HG03066 (cell line): ENCODE data around the gene C1orf50.

Experiments used
- ATAC-seq: cut with Tn5 transposase; IDR thresholded peaks from one replicate; pipeline ENCODE4 v1.9.1; 2021; ENCODE audit warnings: low read depth; ENCODE audit not compliant: unreplicated experiment

C1orf50 gene

GRCh38 chr1:42758641-42759040, 8.4 kb upstream of the C1orf50 start:
- no peak for ATAC-seq

- no peak for ATAC-seq
These were observed 7.9 kb upstream of the C1orf50 start for GRCh38 chr1:42759114-42759513.

GRCh38 chr1:42761567-42761966, 5.5 kb upstream of the C1orf50 start:
- no peak for ATAC-seq

DNA sequence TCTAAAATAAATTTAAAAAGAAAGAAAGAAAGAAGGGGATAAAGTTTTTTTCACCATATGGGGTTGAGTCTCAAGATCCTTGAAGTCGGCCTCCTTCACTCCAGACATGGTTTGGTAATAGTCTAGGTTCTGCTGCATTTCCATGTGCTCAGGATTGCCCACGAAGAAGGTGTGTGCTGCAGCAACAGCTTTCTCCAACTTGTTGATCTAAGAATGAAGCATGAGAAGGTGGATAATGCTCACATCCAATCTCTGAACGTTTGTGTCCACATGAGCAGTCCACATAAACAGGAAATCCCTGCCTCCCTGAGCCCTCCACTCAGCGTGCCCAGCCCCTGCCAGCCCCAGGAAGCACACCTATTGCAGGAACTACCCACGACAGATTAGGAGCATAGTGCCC, 4.8 kb upstream of the C1orf50 start:
- ATAC-seq, result no peak

DNA sequence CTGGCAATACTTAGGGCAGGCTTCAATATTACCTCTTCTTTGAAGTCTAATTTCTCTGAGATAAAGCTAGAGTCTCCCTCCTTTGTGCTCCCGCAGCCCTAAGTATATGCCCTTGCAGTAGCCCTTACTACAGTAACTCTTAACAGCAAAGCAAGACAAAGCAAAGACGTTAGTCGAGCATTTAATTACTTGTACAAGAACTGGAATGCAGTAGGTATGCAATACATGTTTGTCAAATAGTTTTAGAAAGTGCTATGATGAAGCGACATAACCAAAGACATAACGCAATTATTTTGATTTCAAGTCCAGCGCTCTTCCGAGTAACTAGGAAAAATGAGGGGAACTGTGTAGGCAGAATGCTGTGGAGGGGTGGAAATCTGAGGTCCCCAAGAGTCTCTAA, 1.8 kb upstream of the C1orf50 start:
- no peak for ATAC-seq

GRCh38 chr1:42765832-42766740, 963 bp upstream of the C1orf50 start:
- ATAC-seq, result peak; percentile 34

GRCh38 chr1:42767510-42768000, 506 bp downstream of the C1orf50 start:
- peak; percentile 19 for ATAC-seq

GRCh38 chr1:42768172-42768571, 1.1 kb downstream of the C1orf50 start:
- ATAC-seq, result no peak

- no peak for ATAC-seq
These were observed 2.8 kb downstream of the C1orf50 start for GRCh38 chr1:42769811-42770210.

DNA sequence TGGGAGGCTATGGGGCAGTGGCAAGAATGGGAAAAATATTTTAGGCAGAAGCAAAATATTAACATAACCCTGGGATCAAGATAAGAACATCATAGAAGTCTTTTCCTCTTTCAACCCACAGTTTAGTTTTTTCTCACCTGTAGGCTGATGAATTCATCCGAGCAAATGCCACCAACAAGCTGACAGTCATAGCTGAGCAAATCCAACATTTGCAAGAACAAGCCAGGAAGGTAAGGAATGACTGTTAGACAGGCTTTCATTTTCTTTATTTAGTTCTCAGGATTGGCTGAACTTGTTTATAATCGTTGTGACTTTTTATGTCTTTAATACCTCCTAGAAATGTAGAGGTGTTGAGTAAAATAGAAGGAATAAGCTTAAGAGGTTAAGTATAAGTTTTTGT, 6.4 kb downstream of the C1orf50 start:
- ATAC-seq, result no peak

DNA sequence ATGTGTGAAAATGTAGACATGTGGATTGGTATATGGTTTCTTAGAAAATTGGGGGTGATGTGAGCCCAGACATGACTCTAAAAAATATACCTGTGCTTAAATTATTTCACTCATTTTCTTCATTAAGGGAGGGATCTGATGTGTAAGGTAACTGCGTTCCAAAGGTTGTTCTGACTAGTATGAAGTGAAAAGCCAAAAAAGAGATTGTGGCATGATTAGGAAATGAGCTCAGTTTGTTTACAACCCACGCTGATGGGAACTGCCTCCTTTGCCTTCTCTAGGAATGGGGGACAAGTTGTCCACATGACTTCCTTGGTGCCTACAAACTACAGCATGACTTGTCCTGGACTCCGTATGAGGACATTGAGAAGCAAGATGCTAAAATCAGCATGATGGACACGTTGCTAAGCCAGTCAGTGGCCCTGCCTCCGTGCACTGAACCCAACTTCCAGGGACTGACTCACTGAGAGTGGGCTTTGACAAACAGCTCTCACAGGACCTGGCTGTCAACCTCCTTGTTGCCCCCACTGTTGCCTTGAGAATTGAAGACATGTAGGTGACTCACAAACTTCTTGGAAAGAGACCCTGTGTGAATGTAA, 8.0 kb downstream of the C1orf50 start:
- ATAC-seq, result no peak

- no peak for ATAC-seq
These were observed 9.5 kb downstream of the C1orf50 start for GRCh38 chr1:42776502-42776901.

DNA sequence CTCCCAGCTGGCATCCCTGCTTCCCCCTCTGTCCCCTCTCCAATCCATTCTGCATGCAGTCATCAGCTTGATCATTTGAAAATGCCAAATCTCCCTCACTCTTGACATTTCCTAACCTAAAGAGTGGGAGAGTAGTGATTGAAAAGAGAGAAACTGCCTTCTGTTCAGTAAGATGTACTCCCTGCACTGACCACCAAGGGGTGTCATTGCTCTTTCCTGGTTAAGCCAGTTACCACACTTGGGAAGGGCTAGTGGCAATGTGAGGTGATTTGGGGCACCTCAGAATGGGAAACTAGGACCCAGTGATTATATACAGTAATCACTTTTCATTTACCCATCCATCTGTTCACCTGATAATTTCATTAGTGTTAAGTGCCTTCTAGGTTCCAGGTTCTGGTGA, 10.8 kb downstream of the C1orf50 start:
- ATAC-seq, result no peak

DNA sequence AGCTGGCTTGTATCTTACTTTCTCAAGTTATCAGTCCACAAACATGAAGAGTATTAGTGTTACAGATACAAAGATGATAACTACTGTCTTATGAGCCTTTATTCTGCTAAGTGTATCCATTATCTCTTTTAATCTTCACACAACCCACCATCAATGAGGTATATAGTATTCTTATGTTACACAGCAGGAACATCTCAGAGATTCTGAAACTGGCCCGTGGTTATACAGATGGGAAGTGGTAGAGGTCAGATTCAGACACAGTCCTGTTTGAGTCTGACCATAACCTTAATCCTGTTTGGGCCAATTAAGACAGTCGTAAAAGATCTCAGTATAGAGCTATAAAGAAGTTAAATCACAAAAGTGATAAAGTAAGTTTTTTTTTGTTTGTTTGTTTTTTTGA, 12.7 kb downstream of the C1orf50 start:
- ATAC-seq, result no peak

DNA sequence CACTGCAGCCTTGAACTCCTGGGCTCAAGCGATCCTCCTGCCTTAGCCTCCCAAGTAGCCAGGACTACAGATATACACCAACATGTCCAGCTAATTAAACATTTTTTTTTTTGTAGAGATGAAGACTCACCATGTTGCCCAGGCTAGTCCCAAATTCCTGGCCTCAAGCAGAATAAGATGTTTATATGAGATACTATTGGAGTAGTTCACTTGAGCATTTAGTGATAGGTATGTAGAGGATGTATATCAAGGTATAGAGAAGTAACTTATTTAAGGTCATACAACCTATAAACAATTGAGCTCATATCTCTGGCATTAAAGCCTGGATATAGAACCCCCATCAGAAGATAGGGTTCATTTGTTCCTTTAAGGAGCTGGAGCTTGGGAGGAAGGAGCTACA, 13.1 kb downstream of the C1orf50 start:
- ATAC-seq, result no peak

DNA sequence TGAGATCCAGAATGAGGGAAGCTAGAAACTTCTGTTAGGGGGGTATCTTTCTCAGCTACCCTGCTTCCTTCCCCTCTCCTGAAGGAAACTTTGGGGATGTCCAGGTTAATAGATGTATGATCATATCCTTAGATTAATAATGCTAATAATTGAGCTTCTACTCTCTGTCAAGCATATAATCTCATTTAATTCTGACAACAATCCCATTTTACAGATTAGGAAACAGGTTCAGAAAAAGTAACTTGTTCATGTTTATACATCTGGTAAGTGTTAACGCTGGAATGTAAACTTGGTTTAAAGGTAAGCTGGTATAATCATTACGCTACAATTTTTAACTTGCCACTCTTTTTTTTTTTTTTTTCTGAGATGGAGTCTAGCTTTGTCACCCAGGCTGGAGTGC, 16.0 kb downstream of the C1orf50 start:
- ATAC-seq, result no peak

- ATAC-seq, result no peak
These were observed 17.5 kb downstream of the C1orf50 start for GRCh38 chr1:42784547-42784945.

GRCh38 chr1:42784946-42785693, 18.1 kb downstream of the C1orf50 start, which contains the start of gene TMEM269:
TSS of gene TMEM269 (plus strand) at chr1:42784991. CDS start at chr1:42789894, 4,903 bp downstream.
- ATAC-seq, result no peak

DNA sequence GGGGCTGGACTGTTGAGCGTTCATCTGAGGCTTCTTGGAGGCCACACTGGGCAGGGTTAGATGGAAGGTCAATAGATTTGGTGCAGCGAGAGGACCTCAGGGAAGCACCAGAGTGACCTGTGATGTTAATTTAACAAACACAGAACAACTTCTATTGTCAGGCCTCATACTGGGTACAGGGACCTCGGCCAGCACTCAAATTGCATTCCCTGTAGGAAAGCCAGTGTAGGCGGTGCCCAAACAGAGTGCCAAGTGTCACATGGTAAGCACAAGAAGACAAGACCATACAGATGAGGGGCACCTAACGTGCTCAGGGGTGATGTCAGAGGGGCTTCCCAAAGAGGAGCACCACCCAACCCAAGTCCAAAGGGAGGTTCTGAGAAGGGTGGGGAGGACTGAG, 19.0 kb downstream of the C1orf50 start:
- no peak for ATAC-seq

- ATAC-seq, result no peak
These were observed 21.0 kb downstream of the C1orf50 start for GRCh38 chr1:42788021-42788420.

DNA sequence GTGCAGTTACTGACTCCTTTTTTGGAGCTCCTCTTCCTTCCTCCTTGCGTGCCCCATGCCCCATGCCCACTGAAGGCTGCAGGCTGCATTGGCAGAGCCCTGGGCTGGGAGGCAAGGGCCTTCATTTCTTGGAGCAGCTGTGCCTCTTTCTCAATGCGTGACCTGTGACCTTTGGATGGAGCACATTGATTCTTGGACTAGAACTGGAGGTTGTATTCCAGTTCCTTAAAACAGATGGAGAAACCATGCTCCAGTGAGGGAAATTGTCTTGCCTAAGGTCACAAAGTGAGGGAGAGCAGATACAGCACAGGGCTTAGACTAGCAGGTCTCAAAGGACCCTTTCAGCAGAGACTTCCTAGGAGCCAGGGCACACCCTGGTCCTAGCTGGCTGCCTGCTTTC, 26.8 kb downstream of the C1orf50 start:
- no peak for ATAC-seq
